ENCODE measurements around the gene GJD3.

- TF ChIP-seq CTCF (IDR thresholded peaks at IDR 0.05 in 4 of 5, conservative IDR thresholded peaks at IDR 0.05 in 1 of 5) (peak in 2 of 5 experiments; percentile 26 to 33), POLR2A (IDR thresholded peaks at IDR 0.05) (peak; percentile 44 to 52)
Measured at GRCh38 chr17:40314584-40314956, 50.0 kb downstream of the GJD3 start.
